A549 treated with AZD2906 at 1 μM for 4 hours (cell line): ENCODE data around the gene MYH10. TPM values are rescaled to one million over a fixed set of nuclear protein-coding genes. Genes with fewer than 3 reads are reported as not detected.

Experiments used
- total RNA-seq: library from RNA; stranded (reverse); fragments of 200-300 nt; extraction: Qiagen RNA extraction; gene quantifications from 5 replicates; pipeline ENCODE4 v1.2.3, GENCODE V29; 2022

MYH10 gene
- total RNA-seq, result 17.9 to 24.0 TPM (median 20.3 TPM) in 5 replicates

GRCh38 chr17:8630227-8630801, at the start of gene MYH10:
Gene MYH10, minus strand, starts transcription at chr17:8630725. Its CDS starts 7,479 bp downstream, at chr17:8623246.

GRCh38 chr17:8435245-8436168, 195.0 kb downstream of the MYH10 start, which contains the start of gene NDEL1:
Gene NDEL1, plus strand, starts transcription at chr17:8435884. Its CDS starts 8,388 bp downstream, at chr17:8444272.

Other genes starting within 250 kb of the MYH10 start
- 3,612 to 4,092 TPM (median 3,668 TPM) in 5 replicates for gene RPL26, start 247.5 kb downstream of the MYH10 start, total RNA-seq
- not detected in 5 replicates for gene RNF222, start 232.9 kb downstream of the MYH10 start, total RNA-seq
- 59.1 to 74.8 TPM (median 64.9 TPM) in 5 replicates for gene NDEL1, start 194.8 kb downstream of the MYH10 start, total RNA-seq
- gene CCDC42, start 114.1 kb upstream of the MYH10 start, total RNA-seq, result not detected in 5 replicates
- gene SPDYE4, start 127.8 kb upstream of the MYH10 start, total RNA-seq, result 0.10 TPM in 1 of 5 replicates, not detected in the others
- gene MFSD6L, start 168.6 kb upstream of the MYH10 start, total RNA-seq, result 0.03 TPM in 1 of 5 replicates, not detected in the others
- gene PIK3R6, start 236.9 kb upstream of the MYH10 start, total RNA-seq, result not detected in 5 replicates